Measurements from ENCODE around the gene SHISA9.

DNA sequence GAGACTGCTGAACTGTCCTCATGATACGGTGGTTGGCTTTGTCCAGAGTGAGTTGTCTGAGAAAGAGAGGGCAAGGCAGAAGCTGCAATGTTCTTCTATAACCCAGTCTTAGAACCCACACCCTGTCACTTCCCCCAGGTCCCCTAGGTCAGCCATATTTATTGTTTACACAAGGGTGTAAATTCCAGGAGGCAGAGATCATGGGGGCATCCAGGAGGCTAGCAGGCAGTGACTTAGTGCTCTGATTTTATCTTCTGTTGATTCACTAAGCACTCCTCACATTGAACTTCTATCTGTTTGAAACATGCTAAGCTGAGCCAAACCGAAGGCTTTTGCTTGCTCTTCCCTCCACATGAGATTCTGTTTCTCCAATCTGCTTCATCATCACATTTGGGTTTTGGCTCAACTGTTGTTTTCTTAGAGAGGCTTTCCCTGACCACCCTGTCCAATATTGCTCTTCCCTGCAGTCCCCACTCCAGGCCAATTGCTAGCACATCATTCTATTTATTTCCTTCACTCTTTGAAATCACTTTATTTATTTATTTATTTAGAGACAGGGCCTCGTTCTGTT lies 34.3 kb upstream of the SHISA9 start:
- TF ChIP-seq, protein P1, sequence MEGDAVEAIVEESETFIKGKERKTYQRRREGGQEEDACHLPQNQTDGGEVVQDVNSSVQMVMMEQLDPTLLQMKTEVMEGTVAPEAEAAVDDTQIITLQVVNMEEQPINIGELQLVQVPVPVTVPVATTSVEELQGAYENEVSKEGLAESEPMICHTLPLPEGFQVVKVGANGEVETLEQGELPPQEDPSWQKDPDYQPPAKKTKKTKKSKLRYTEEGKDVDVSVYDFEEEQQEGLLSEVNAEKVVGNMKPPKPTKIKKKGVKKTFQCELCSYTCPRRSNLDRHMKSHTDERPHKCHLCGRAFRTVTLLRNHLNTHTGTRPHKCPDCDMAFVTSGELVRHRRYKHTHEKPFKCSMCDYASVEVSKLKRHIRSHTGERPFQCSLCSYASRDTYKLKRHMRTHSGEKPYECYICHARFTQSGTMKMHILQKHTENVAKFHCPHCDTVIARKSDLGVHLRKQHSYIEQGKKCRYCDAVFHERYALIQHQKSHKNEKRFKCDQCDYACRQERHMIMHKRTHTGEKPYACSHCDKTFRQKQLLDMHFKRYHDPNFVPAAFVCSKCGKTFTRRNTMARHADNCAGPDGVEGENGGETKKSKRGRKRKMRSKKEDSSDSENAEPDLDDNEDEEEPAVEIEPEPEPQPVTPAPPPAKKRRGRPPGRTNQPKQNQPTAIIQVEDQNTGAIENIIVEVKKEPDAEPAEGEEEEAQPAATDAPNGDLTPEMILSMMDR (IDR thresholded peaks at IDR 0.05): no peak
- TF ChIP-seq POLR2A (IDR thresholded peaks at IDR 0.05): no peak
